SK-N-MC (cell line): Measurements from ENCODE around the gene RAD23A.
"Not testable (repeated sequence)": the region's sequence is repeated elsewhere in the genome, so short reads cannot be mapped to it uniquely, and the experiment has no call there.

Experiments
- DNase-seq: peaks from one replicate; pipeline ENCODE4 v3.0.0-alpha.2; 2011; ENCODE audit warnings: low read depth, low spot score
- H3K27ac ChIP-seq: fragments of 200-600 bp; sonication (generic); 2 replicates; pipeline ENCODE4 v1.5.1; 2016; ENCODE audit warnings: mixed run types
- H3K36me3 ChIP-seq: fragments of 200-600 bp; sonication (generic); 2 replicates; pipeline ENCODE4 v1.6.1; 2017; ENCODE audit warnings: antibody characterized with exemption, low read length, mixed read lengths; ENCODE audit not compliant: insufficient read depth
- H3K4me3 ChIP-seq: fragments of 200-600 bp; sonication (generic); 2 replicates; pipeline ENCODE4 v1.5.1; 2016
- H3K9ac ChIP-seq: fragments of 200-600 bp; sonication (generic); 2 replicates; pipeline ENCODE4 v1.8.0; 2017; ENCODE audit warnings: mixed run types, mixed read lengths; ENCODE audit not compliant: insufficient read length
- H3K9me3 ChIP-seq: fragments of 200-600 bp; sonication (generic); 2 replicates; pipeline ENCODE4 v1.6.1; 2017; ENCODE audit warnings: low read depth, mild to moderate bottlenecking, antibody characterized with exemption, low read length, moderate library complexity, mixed read lengths
- EZH2 ChIP-seq: fragments of 200-600 bp; sonication (generic); IDR thresholded peaks from one replicate; pipeline ENCODE4 v1.6.1; 2017; ENCODE audit warnings: antibody characterized with exemption
- FOXP2 ChIP-seq: optimal IDR thresholded peaks from 2 replicates; pipeline ENCODE3; 2011; ENCODE audit warnings: mild to moderate bottlenecking, moderate library complexity; ENCODE audit not compliant: insufficient read depth; ENCODE audit errors: extremely low read length, control extremely low read depth
- POLR2AphosphoS5 ChIP-seq: IDR thresholded peaks from 2 replicates; pipeline ENCODE4 v1.6.1; 2012; ENCODE audit warnings: mild to moderate bottlenecking, low read depth, low read length, borderline replicate concordance

The RAD23A gene

DNA sequence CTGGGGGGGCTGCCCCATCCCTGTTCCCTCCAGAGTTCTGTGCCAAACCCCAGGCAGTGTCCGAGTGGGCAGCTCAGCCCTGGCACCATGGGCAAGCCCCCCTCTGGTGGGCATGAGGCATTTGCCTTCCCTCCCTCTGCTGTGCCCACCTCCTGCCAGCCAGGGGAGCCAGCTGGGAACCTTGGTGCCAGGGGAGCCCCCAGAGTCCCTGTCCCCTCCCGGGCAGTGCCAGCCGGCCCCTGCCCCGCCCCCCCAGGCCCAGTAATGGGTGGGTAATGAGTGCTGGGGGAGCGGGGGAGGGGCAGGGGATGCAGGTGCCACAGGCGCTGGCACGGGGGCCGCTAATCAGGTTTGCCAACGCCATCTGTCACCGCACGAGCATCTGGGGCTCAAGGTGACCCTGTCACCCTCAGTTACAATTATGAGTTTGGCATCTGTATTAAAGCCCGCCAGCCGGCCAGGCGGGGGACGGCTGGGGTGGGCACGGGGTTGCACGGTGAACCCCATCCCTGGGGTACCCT, 29.6 kb downstream of the RAD23A start:
- Histone ChIP-seq H3K36me3 (no peaks in the 10 kb centered on the region), H3K9ac (no peak overlapping the region), H3K9me3 (no peaks in the 10 kb centered on the region), H3K27ac (no peak overlapping the region), H3K4me3 (no peak overlapping the region)
- no peak for DNase-seq
- no peak for TF ChIP-seq POLR2AphosphoS5
- no peak for TF ChIP-seq EZH2
- no peak for TF ChIP-seq FOXP2

DNA sequence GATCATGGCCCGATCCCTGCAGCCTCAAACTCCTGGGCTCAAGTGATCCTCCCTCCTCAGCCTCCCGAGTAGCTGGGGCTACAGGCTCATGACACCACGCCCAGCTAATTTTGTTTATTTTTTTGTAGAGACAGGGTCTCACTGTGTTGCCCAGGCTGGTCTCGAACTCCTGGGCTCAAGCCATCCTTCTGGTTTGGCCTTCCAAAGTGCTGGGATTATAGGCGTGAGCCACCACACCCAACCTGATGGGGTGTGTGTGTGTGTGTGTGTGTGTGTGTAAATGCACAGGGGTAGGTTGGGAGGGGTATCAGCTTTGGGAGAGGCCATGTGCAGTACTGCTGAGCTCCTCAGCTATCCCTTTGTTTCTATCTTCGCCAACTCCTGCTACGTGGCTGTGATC, 30.4 kb downstream of the RAD23A start:
- not testable (repeated sequence) for H3K9ac ChIP-seq, H3K4me3 ChIP-seq, H3K27ac ChIP-seq, H3K9me3 ChIP-seq, DNase-seq, H3K36me3 ChIP-seq

DNA sequence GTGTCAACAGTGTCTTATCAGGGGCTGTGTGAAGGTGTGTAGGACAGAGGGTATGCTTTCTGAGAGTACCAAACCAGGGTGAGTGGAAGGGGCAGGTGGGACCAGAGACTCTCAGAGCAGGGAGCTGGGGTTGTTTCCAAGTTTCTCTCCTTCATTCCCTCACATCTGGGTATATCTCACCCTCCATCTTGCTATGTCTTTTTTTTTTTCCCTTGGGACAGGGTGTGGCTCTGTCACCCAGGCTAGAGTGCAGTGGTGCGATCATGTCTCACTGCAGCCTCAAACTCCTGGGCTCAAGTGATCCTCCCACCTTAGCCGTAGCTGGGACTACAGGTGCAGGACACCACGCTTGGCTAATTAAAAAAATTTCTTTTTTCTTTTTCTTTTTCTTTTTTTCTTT, 34.3 kb downstream of the RAD23A start:
- H3K36me3 ChIP-seq, result no peaks in the 10 kb centered on the region
- no peak for DNase-seq
- no peak overlapping the region for H3K4me3 ChIP-seq
- TF ChIP-seq EZH2 (no peak), FOXP2 (no peak), POLR2AphosphoS5 (no peak)
- H3K27ac ChIP-seq, result no peak overlapping the region
- H3K9me3 ChIP-seq, result no peaks in the 10 kb centered on the region
- no peak overlapping the region for H3K9ac ChIP-seq

DNA sequence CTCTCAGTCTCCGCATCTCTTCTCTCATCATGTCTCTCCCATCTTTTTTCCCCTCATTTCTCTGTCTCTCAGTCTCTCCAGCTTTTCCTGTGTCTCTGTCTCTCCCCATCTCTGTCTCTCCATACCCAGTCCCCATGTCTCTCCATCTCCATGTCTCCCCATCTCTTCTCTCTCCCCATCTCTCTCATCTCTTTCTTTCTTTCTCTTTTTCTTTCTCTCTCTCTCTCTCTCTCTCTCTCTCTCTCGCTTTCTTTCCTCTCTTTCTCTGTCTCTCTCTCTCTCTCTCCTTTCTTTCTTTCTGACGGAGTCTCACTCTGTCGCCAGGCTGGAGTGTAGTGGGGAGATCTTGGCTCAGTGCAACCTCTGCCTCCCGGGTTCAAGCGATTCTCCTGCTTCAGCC, 37.0 kb downstream of the RAD23A start:
- Histone ChIP-seq H3K9me3 (no peaks in the 10 kb centered on the region), H3K36me3 (no peaks in the 10 kb centered on the region), H3K27ac (no peak overlapping the region), H3K4me3 (no peak overlapping the region), H3K9ac (no peak overlapping the region)
- DNase-seq, result no peak
- TF ChIP-seq POLR2AphosphoS5 (no peak), FOXP2 (no peak), EZH2 (no peak)

DNA sequence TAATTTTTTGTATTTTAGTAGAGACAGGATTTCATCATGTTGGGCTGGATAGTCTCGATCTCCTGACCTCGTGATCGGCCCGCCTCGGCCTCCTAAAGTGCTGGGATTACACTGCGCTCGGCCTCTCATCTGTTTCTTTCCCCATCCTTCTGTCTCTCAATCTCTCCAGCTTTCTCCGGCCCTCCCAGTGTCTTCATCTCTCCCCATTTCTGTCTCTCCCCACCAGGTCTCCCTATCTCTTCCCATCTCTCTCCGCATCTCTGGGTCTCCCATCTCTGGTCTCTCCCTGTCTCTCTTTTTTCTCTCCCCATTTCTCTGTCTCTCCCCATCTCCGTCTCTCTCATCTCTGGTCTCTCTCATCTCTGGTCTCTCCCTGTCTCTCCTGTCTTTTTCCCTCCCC, 37.4 kb downstream of the RAD23A start:
- TF ChIP-seq POLR2AphosphoS5, result no peak
- no peak for TF ChIP-seq FOXP2
- TF ChIP-seq EZH2, result no peak
- Histone ChIP-seq H3K4me3 (peak overlapping the region; percentile 75), H3K36me3 (no peaks in the 10 kb centered on the region), H3K27ac (no peak overlapping the region), H3K9me3 (no peaks in the 10 kb centered on the region), H3K9ac (no peak overlapping the region)
- no peak for DNase-seq

DNA sequence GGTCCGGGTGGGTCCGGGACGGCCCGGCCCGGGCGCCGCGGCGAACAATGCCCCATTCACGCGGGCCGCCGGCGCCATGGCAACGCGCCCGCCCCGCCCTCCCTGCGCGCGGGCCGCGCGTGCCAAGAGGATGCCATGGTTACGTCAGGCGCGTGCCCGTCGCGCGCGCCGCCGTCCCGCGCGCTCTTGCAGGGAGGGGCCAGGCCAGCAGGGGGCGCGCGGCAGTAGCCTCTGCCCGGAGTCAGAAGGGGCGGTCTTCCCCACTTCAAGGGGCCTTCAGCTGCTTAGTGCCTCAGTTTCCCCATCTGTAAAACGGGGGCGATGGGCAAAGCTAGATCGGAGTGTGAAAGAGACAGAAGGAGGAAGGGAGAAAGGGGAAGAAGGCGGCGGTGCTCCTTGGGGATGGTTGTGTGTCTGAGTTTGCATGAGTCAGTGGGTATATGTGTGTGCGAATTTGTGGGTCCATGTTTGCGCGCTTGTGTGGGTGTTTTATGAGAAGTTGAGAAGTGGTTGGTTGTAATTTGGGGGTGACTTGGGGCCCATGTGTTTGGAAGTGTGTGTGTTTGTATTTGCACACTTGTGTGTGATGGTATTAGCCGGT, 38.0 kb downstream of the RAD23A start:
- Histone ChIP-seq H3K4me3 (peak overlapping the region; percentile 75), H3K27ac (no peak overlapping the region), H3K36me3 (no peaks in the 10 kb centered on the region), H3K9ac (no peak overlapping the region), H3K9me3 (no peaks in the 10 kb centered on the region)
- no peak for TF ChIP-seq EZH2
- no peak for TF ChIP-seq FOXP2
- no peak for TF ChIP-seq POLR2AphosphoS5
- DNase-seq, result no peak

DNA sequence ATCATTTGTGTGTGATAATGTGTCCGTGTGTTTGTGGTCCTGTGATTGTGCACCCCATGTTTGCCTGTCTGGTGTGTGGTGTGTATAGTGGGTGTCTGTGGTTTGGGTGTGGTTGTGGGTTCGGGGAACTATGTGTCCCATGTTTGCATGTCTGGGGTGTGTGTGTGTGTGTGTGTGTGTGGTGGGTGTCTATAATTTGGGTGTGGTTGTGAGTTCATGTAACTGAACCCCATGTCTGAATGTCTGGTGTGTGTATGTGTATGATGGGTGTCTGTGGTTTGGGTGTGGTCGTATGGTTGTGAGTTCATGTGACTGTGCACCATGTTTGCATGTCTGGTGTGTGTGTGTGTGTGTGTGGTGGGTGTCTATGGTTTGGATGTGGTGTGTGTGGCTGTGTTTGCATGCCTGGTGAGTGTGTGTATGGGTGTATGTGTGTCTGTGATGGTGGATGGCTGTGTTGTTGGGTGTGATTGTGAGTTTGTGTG, 38.5 kb downstream of the RAD23A start:
- H3K36me3 ChIP-seq, result no peaks in the 10 kb centered on the region
- DNase-seq, result no peak
- no peaks in the 10 kb centered on the region for H3K9me3 ChIP-seq
- no peak for TF ChIP-seq FOXP2
- no peak for TF ChIP-seq EZH2
- TF ChIP-seq POLR2AphosphoS5, result no peak
- no peak overlapping the region for H3K9ac ChIP-seq
- no peak overlapping the region for H3K4me3 ChIP-seq
- no peak overlapping the region for H3K27ac ChIP-seq

DNA sequence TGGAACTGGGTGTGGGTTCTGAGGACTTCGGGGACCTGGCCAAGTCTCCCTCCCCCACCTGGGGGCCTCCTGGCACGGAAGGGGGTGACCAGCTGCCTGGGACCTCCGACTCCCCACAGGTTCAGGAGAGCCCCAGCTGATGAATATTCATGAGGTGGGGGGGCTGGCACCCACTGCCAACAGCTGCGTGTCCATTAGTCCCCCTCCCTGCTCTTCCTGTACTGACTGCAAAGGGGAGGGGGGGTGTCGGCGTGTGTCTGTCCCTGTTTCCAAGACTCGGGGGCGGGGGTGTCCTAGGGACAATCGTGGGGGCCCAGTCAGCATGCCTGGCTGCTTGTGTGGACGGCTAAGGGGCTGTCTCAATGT, 39.0 kb downstream of the RAD23A start:
- TF ChIP-seq POLR2AphosphoS5 (no peak), FOXP2 (no peak), EZH2 (no peak)
- H3K4me3 ChIP-seq, result no peak overlapping the region
- H3K9ac ChIP-seq, result no peak overlapping the region
- H3K27ac ChIP-seq, result no peak overlapping the region
- H3K36me3 ChIP-seq, result no peaks in the 10 kb centered on the region
- H3K9me3 ChIP-seq, result no peaks in the 10 kb centered on the region
- no peak for DNase-seq
